Measurements from ENCODE around the gene DMAP1.

Gene DMAP1

GRCh38 chr1:44263568-44264450 lies 50.5 kb downstream of the DMAP1 start:
- no peaks in the 10 kb centered on the region for H3K9me3 ChIP-seq (ENCODE audit: control insufficient read depth, insufficient read depth, low read depth, low read length)
- CTCF ChIA-PET, result interaction anchor here (0.9 kb wide), 1 partner anchor 46 kb away, joined by 3 read pairs; no protein-coding TSS in a partner anchor
- no peak overlapping the region for H3K4me3 ChIP-seq (ENCODE audit: low read depth, low read length)
- TF ChIP-seq ZNF660 (tag by site-specific recombination; IDR thresholded peaks at IDR 0.05) (no peak), SETDB1 (IDR thresholded peaks at IDR 0.05; ENCODE audit: insufficient read length, low read length) (no peak), SCRT2 (tag by site-specific recombination; IDR thresholded peaks at IDR 0.05) (no peak), ZBTB11 (tag by site-specific recombination; conservative IDR thresholded peaks at IDR 0.05; ENCODE audit: low read depth) (no peak), ZNF174 (tag by site-specific recombination; IDR thresholded peaks at IDR 0.05) (no peak), ZNF416 (tag by site-specific recombination; IDR thresholded peaks at IDR 0.05) (no peak), ZNF621 (tag by site-specific recombination; IDR thresholded peaks at IDR 0.05) (no peak), ZNF341 (tag by site-specific recombination; IDR thresholded peaks at IDR 0.05; ENCODE audit: low read depth) (no peak)
- POLR2A ChIA-PET, result no interaction called here
- peaks cover 9% of the 10 kb centered on the region for H3K4me1 ChIP-seq (ENCODE audit: control insufficient read depth, insufficient read depth, low read length)
- H3K27ac ChIP-seq (ENCODE audit: extremely low read depth, low read depth, low read length), result no peak overlapping the region
- peaks cover 0 to 14% of the 10 kb centered on the region in 2 experiments; a peak in 1 of 3 replicates for H3K36me3 ChIP-seq (ENCODE audit: control insufficient read depth in 2 of 2, insufficient read depth in 1 of 2, low read length in 2 of 2)

- CTCF ChIA-PET, result interaction anchor here (0.9 kb wide), 1 partner anchor 47 kb away, joined by 3 read pairs; no protein-coding TSS in a partner anchor
- TF ChIP-seq ZNF148 (tag by site-specific recombination; IDR thresholded peaks at IDR 0.05; ENCODE audit: borderline replicate concordance) (no peak), SP3 (tag by site-specific recombination; IDR thresholded peaks at IDR 0.05) (no peak), SP2 (tag by site-specific recombination; IDR thresholded peaks at IDR 0.05) (no peak), ZNF600 (tag by site-specific recombination; IDR thresholded peaks at IDR 0.05) (no peak), ZFHX2 (tag by site-specific recombination; conservative IDR thresholded peaks at IDR 0.05) (no peak), ZNF76 (tag by site-specific recombination; IDR thresholded peaks at IDR 0.05; ENCODE audit: borderline replicate concordance, low read depth) (no peak), HOXD13 (CRISPR knock-in tag; IDR thresholded peaks at IDR 0.05; ENCODE audit: borderline replicate concordance) (no peak), ZNF223 (tag by site-specific recombination; IDR thresholded peaks at IDR 0.05) (no peak), EGR2 (tag by site-specific recombination; IDR thresholded peaks at IDR 0.05; ENCODE audit: low read depth) (no peak), ZFP41 (tag by site-specific recombination; IDR thresholded peaks at IDR 0.05; ENCODE audit: borderline replicate concordance) (no peak), ZNF513 (tag by site-specific recombination; IDR thresholded peaks at IDR 0.05) (no peak), ZNF629 (tag by site-specific recombination; IDR thresholded peaks at IDR 0.05) (no peak), ZNF132 (tag by site-specific recombination; IDR thresholded peaks at IDR 0.05; ENCODE audit: borderline replicate concordance) (no peak), ZNF114 (tag by site-specific recombination; IDR thresholded peaks at IDR 0.05) (no peak), OVOL3 (tag by site-specific recombination; IDR thresholded peaks at IDR 0.05) (no peak), ZNF391 (tag by site-specific recombination; IDR thresholded peaks at IDR 0.05; ENCODE audit: borderline replicate concordance, low read depth) (no peak)
These were observed 51.1 kb downstream of the DMAP1 start for GRCh38 chr1:44264451-44264771.

More at GRCh38 chr1:44264451-44264771, 51.1 kb downstream of the DMAP1 start:
- POLR2A ChIA-PET, result no interaction called here
- no peak overlapping the region for H3K4me3 ChIP-seq (ENCODE audit: low read depth, low read length)
- H3K9me3 ChIP-seq (ENCODE audit: control insufficient read depth, insufficient read depth, low read depth, low read length), result no peaks in the 10 kb centered on the region
- H3K36me3 ChIP-seq (ENCODE audit: control insufficient read depth in 2 of 2, insufficient read depth in 1 of 2, low read length in 2 of 2), result peaks cover 0 to 18% of the 10 kb centered on the region in 2 experiments; a peak in 1 of 3 replicates
- no peak overlapping the region for H3K27ac ChIP-seq (ENCODE audit: extremely low read depth, low read depth, low read length)
- H3K4me1 ChIP-seq (ENCODE audit: control insufficient read depth, insufficient read depth, low read length), result peaks cover 9% of the 10 kb centered on the region

Data from HEK293 (cell line).